Left colon (tissue), 2 donors: ENCODE data around the gene SLC1A3. TPM values are rescaled to one million over a fixed set of nuclear protein-coding genes. Genes with fewer than 3 reads are reported as not detected.
"Not testable (repeated sequence)": the region's sequence is repeated elsewhere in the genome, so short reads cannot be mapped to it uniquely, and the experiment has no call there.

ENCODE experiments used
- ATAC-seq: fragments of 200-7000 bp; cut with Tn5 transposase; one replicate; pipeline ENCODE4 v1.9.1; 2020; ENCODE audit warnings: mild to moderate bottlenecking, moderate library complexity
- DNase-seq, 2 donors: peaks; one replicate each; pipeline ENCODE4 v3.0.0-alpha.2; 2020
- intact Hi-C, 2 donors: fragments of 100-400 bp; cut with DNase I in 1 of 2; cut with micrococcal nuclease in 1 of 2; formaldehyde crosslinking; loops; one replicate each; pipeline versions ENCODE4 v1.11.2 to v1.14.0; 2022; cut with DNase I, micrococcal nuclease
- total RNA-seq, 2 donors: library from RNA; stranded (reverse); fragmentation: NEBNext Ultra II Directional; extraction: Animal tissue kit (Norgen Biotek cat#: 25700); gene quantifications; one replicate each; pipeline ENCODE4 v1.2.1, GENCODE V29; 2021
- donor health status: DM: no; HTN: no; CAD: no.
- donor health status: DM: yes; HTN: yes; CAD: no.

Gene SLC1A3
- total RNA-seq, 2 donors from 2014 or later = 1.8 to 2.2 TPM

DNA sequence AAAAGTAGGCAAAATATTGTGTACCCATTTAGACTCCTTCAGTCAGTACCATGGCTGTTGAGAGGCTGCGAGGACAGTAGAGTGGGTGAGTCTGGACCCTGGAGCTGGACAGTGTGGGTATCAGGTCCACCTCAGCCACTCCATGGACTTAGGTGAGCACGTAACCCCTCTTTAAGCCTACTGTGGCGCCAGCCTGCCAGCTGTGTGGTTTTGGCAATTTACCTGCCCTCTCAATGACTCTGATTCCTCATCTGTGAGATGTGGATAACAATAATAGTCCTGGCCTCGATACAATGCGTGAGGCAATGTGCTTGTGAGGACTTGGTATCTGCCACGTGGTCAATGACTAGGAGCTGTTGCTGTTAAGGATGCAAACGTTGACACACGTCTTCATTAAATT, 17.9 kb downstream of the SLC1A3 start:
- ATAC-seq (no peak), DNase-seq (no peak)
- intact Hi-C loops = no loop called here

DNA sequence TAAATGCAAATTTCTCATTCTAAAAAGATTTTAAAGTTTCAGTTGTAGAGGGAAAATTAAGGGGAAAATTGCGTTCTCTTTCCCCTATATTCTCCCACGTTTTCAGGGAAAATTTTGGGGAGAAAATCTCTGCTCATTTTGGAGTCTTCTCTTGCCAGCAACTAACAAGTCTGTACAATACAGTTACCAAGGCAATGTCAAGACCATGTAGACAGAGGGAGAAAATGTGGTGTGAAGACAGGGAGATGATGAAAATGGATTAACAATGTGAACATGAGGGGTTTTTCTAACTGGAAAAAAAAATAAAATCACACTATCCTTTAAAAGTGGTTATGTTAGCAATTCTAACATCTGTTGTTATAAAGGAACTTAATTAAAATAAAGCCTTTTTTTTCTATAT, 22.3 kb downstream of the SLC1A3 start:
- intact Hi-C loops = no loop called here
- DNase-seq (no peak), ATAC-seq (no peak)

DNA sequence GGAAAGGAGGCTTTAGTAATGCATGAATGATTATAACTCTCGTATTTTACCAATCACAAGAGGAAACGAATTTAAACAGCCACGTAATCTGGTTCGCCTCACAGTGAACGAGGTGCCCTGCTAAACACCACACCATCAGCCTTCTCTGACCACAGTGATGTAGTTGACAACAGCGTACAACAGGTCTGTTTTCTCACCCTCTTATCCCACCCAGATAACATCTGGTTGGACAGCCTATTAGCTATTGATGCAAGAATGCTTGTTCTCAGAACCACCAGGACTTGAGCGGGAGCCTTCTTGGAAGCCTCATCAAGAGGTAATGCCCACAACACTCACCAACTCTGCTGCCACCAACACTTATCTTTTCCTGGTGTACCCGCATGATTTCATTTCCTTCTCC, 23.3 kb downstream of the SLC1A3 start:
- ATAC-seq (no peak), DNase-seq (no peak)

DNA sequence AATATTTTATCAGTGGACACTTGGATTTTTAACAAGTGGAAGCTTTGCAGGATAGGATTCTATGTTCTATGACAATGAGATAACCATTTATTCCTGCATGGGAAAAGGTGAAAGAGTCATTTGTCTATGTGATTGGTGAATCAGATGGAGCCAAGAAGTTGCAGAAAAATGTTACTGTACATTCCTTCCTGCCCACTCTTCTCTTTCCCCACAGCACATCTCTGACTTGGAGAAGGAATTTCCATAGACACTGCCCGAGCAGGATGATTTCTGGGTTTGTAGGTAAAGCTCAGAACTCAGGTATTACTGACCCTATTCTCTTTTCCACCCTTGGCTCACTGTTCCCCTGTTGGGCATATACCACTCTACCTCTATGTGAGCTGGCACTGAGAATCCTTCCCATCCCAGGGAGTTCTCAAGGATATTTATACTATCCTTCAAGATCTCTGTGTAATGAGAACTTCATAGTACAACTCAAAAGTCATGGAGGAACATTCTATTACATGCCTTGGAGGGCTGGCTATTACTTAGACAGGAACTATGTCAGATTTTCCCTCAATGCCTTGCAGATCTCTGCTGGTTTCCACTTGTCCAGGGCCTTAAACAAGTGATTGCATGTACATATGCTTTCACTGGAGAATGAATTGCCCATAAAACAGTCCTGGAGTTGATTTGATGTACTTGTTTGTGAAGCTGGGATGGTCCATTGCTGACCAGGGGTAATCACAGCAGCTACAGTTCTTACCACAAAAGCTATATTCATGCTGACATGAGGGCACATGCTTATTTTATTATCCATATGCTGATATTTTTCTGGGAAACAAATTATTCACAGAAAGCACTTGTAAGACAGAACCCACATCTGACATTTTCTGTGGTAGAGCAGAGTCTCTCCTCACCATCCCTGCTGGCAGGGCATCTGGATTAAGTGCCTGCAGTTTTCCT, 24.1 kb downstream of the SLC1A3 start:
- intact Hi-C loops = no loop called here
- DNase-seq (no peak), ATAC-seq (no peak)

More for the DNA sequence above, 23.3 kb downstream of the SLC1A3 start:
- intact Hi-C loops = no loop called here

DNA sequence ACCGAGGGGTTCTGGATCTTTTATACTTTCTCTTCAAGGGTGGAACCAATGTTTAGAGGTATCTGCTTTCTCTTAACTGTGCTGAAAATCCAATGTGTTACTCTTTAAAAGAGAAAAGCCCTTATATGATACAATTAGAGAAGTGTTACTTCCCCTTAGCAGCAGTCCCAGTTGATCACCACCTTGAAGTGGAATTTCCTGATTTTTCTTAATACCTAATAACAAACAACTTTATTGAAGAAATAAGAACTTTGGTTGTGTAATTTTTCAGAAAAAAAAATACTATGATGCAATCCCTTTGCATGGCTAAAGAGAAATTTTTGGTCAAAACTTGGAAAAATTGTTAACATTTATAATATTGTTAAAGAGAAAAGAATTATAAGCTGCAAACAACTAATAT, 24.7 kb downstream of the SLC1A3 start:
- DNase-seq = no peak
- intact Hi-C loops = no loop called here

DNA sequence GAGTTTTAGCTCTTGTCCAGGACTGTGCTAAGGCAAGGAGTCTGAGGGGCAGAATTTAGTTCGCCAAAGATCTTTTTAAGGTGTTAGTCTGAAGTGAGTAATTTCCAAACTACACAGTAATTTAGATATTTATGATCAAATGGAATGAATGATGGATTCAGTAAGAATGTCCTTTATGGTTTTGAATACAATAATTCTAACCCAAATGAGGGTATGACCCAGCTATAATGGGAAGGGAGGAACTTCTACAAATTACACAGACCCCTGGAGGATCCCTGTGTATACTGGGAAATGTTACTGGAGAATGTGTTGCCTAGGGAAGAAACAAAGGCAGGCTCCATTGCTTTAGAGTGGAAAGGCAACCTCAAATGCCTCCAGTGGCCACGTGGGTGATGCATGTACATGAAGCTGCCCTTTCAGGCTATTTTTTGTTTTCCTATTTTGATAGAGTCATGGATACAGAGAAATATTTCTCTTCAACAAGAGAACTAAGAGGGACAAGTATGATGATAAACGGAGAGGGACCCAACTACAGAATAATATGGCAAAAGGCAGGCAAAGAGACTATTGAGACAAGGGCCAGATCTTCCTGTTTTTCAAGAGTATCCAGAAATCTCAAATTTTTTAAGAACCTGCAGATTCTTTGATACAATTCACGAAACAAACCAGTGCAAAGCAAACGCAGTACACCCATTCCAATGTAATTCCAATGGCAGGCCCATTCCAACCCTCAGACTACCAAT, 25.4 kb downstream of the SLC1A3 start:
- intact Hi-C loops = no loop called here
- ATAC-seq (no peak), DNase-seq (no peak)

More for the DNA sequence above, 24.7 kb downstream of the SLC1A3 start:
- no peak for ATAC-seq

DNA sequence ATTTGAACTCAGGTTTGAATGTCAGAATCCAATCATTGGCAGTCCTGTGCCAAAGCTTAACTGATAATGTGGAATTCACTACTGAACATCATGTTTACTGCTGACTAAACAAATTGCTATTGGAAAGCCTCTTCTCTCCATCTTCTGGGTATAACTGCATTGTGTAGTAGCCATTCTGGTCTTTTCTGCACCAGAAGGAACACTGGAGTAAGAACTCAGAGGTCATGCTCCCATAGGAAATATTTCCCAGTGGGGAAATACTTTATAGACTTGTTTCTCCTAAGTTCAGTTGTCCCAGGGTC, 25.9 kb downstream of the SLC1A3 start:
- no peak for ATAC-seq
- DNase-seq = no peak
- intact Hi-C loops = no loop called here

DNA sequence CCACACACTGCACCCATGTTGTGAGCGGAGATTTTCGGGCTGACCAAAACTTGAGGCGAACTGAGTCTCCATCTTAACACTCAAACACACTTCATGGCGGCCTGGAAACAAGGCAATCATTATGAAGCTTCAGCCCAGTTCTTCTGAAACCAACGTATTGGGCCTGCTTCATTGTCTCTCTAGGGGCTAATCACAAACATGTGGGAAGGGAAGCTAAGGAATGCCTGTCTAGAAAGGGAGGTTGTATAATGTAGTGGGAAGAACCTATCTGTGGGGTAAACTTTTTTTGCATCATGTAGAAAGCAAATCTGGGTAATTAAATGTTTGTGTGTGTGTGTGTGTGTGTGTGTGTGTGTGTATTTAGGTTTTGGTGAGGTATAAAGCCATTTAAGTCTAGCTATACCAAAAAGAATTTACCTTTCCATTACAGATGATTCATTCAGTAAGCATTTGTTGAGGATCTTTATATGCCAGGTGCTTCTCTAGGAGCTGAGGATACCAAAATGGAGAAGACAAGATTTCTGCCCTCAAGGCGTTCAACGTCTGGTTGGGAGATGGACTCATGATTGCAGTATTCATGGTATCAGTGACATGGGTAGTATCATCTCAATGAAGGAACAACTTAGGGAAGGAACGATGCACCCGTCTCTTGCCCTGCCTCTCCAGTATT, 29.4 kb downstream of the SLC1A3 start:
- DNase-seq (no peak), ATAC-seq (no peak)
- intact Hi-C loops = no loop called here

DNA sequence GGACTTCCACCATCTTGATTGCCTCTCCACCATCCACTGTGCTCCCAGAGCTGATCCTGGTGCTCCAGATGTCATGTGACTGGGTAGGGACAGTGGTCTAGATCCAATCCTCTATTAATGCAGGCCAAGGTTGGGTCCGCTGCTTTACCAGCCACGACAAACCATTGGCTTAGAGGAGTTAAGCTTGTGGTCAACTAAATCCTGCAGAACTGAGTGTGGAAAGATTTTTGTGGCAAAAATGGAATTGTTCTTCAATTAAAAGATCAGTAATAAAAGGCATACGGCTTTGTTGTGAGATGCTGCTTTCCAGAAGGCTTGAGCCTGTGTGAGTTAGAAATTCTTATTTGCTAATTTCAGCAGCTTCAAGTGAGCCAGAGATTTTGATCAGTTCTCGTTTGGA, 30.7 kb downstream of the SLC1A3 start:
- no peak for DNase-seq
- intact Hi-C loops = no loop called here

DNA sequence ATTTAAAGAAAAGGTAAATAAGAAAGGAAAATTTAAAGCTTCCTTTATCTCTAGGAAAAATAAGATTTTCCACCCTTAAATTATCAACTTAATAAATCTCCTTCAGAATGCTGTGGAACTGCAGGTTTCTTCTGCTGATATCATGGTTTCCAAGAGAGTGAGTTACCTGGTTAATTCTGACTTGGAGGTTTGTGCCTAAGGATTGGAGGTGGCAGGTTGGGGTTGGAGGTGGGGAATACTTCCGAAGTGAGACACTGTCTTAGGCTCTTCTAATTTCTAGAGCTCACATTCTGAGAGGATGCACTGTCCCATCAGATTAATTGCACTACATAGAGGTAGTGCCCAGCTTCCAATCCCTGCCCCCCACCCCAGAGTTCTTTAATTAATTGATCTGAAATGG, 31.1 kb downstream of the SLC1A3 start:
- ATAC-seq (no peak), DNase-seq (no peak)
- intact Hi-C loops = no loop called here

More for the DNA sequence above, 30.7 kb downstream of the SLC1A3 start:
- no peak for ATAC-seq

DNA sequence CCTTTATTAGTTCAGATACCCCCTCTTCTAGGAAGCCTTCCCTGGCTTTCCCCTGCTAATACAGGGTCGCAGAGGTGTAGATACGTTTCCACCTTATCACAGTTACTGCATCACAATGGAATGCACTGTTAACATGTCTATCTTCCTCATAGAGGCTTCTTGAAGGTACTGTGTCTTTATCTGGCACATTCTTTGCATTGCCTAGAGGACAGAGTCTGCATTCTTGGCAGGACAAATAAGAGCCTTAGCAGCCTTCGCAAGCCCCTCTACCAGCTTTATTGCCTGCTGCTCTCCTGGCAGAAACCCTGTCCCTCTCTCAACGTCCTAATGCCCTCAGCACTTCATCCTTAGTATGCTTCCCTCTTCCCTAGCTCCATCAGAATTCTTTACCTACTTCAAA, 31.6 kb downstream of the SLC1A3 start:
- intact Hi-C loops = no loop called here
- ATAC-seq (no peak), DNase-seq (no peak)

DNA sequence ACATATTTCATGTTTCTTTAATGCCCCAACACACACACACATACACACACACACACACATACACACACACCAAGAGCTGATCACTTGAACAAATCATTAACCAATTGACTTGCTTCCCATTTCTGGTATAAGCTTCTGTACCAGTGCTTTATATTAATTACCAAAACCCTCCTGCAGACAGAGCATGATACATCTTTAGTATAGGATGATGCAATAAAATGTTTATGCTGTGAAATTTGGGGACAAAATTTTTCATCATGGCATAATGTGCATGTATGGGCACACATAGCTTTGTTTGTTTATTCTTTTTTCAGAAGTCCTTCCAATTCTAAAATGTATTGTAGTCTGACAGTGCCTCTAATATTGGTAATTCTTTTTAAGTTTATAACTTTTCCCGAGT, 34.5 kb downstream of the SLC1A3 start:
- intact Hi-C loops = no loop called here
- ATAC-seq = no peak
- DNase-seq = no peak

DNA sequence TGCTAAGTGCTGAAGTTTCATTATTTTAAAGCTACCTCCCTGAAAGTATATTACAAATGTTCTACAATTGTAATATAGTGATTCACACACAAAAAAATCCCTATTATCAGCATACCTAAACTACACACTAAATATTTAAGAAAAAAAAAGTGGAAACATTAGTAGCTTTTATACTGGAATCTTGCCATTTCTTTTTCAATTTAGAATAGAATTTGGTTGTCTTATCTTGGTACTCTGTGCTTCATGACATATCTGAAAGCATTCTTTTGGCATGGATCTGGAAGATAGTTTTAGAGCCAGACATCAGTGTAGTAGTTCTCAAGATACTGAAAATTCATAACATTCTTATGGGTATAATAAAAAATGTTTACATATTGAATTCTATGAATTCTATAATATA, 35.0 kb downstream of the SLC1A3 start:
- no peak for ATAC-seq
- intact Hi-C loops = no loop called here
- no peak for DNase-seq

DNA sequence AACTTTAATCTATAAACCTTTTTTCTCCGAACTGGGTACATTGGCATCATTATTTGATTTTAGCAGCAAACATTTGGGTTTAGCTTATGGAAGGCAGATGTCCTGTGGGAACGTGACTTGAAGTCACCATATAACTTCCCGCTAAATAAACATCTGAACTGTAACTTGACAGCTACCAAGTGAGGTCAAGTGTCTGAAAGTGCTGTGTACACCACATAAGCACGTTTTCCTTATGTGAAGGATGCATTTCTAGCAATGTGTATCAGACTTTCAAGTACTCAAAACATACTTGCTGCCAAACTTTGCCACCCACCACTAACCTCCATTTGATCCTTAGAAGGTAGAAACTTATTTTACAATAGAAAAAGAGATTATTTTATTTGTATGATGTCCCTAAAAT, 35.7 kb downstream of the SLC1A3 start:
- intact Hi-C loops = no loop called here
- no peak for ATAC-seq
- no peak for DNase-seq

DNA sequence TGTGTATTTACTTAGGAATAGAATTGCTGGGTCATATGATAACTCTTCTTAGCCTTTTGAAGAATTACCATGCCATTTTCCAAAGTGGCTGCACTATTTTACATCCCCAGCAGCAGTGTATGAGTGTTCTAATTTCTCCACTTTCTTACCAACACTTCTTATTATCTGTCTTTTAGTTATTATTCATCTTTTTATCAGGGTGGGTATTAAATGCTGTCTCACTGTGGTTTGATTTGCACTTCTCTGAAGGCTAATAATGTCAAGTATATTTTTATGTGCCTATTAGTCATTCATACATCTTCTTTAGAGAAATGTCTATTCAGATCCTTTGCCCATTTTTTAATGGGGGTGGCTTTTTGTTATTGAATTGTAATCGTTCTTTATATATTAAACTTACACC, 36.8 kb downstream of the SLC1A3 start:
- intact Hi-C loops = no loop called here
- DNase-seq (no peak), ATAC-seq (no peak)

DNA sequence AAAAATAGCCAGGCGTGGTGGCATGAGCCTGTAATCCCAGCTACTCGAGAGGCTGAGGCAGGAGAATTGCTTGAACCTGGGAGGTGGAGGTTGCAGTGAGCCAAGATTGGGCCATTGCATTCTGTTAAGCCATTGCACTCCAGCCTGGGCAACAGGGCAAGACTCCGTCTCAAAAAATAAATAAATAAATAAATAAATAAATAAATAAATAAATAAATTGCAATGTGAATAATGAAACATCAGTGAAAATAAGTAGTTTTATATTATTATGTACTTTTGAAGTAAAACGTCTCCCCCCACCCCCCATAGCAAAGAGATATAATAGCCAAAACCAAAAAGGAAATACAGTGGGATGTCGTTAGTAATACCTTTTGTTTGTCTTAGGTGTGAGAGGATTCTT, 37.4 kb downstream of the SLC1A3 start:
- ATAC-seq, DNase-seq, intact Hi-C loops: not testable (repeated sequence)

DNA sequence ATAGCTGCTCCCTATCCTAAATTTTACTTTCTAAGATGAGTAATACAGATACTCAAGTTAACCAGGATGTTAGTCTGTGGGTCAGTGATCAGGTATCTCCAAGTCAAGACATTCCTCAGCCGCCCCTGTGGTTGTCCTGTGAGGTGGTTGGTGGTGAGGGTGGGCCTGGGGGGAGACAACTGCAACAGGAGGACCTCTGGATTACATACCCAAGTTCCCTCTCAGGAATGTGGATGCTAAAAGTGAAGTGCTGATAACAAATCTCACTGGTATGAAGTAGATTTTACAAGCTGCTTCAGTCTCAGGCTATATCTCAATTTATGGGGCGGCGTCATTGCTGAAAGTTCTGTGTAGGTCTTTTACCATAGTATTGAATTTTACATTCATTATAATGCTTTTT, 38.3 kb downstream of the SLC1A3 start:
- no peak for DNase-seq
- no peak for ATAC-seq
- intact Hi-C loops = no loop called here

DNA sequence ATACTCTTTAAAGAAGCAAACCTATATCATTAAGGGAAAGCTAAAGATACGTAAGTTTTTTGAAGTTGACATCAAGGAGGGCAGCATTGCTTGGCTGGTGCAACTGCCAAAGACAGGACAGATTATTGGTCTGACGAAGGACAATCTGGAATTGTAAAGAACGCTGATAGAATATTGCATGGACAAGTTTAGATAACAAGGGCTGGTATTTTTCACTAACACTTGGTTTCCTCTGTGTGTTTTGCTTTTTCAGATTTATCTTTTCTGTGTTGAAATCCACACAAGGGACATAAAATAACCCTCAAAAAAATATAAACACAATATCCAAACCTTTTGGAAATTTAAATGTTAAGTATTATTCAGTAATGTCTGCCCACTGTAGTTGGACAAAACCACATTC, 39.7 kb downstream of the SLC1A3 start:
- ATAC-seq (no peak), DNase-seq (no peak)
- intact Hi-C loops = no loop called here

DNA sequence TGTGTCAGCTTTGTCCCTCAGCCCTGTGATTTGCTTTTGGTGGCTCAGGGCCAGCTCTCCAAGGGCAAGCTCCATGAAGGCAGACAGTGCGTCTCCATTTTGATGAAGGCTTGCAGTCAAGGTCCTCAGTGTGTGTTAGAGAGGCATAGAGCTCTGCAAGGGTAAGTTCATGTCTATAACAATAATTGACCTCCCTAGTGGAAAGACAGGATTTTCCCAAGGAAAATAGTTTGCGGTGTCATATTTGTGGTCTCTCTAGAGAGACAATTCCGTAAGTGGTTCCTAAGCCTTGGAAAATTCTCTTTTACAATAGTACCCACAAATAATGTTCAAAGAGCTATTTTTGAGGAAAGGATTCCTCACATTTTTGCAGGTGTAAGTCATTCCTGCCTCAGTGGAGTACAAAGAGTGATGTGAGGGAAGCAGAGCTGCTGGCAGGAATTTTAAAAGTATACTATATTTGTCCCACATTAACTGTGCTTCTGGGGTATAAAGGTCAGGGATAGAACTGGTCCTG, 40.2 kb downstream of the SLC1A3 start:
- DNase-seq = no peak
- intact Hi-C loops = no loop called here
- ATAC-seq = no peak

DNA sequence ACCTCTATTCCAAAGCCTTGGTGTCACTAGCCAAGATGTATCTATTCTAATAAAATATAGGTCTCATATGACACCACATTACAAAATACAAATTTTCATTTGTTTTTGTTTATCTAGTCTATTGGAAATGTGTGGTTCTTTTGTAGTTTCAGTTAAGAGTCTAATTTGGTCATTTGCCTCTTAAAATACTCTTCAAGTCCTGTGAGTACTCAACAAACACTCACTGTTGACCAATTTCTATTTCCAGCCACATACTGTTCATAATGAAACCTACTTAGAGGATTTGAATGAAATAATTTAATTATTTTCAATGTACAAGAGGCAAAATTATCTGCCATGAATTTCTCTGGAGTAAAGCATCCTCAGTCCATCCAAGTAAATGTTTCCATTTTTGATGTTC, 40.6 kb downstream of the SLC1A3 start:
- DNase-seq = no peak
- intact Hi-C loops = no loop called here
- ATAC-seq = no peak
